Stimulated activated CD8-positive, alpha-beta memory T cell treated with anti-CD3 and anti-CD28 coated beads, Interleukin-4, amount 100 ng/mL, for 4 hours (primary cell): ENCODE results near the gene ASIC3.

Experiments
- DNase-seq, 2 donors: peaks; one replicate each; pipeline ENCODE4 v3.0.0-alpha.2; 2020; ENCODE audit warnings: low read depth in 2 of 2, low spot score in 1 of 2

ASIC3 gene

GRCh38 chr7:151085329-151085690 lies 37.0 kb downstream of the ASIC3 start:
- DNase-seq, result no peak

- peak in 1 of 2 donors; percentile 47 for DNase-seq
Measured at GRCh38 chr7:151085691-151086620, 37.6 kb downstream of the ASIC3 start, which contains the start of gene AGAP3. AGAP3 (plus strand) TSS chr7:151086475; CDS start chr7:151086742, 267 bp downstream.

- DNase-seq, result no peak
Measured at GRCh38 chr7:151086802-151087244, 38.5 kb downstream of the ASIC3 start.

- no peak for DNase-seq
Measured at GRCh38 chr7:151087245-151088018, 39.1 kb downstream of the ASIC3 start.

GRCh38 chr7:151088019-151088855 lies 39.9 kb downstream of the ASIC3 start:
- DNase-seq, result no peak

GRCh38 chr7:151088856-151089699 lies 40.7 kb downstream of the ASIC3 start:
- no peak for DNase-seq

- DNase-seq, result no peak
Measured at GRCh38 chr7:151089893-151090730, 41.8 kb downstream of the ASIC3 start.

- DNase-seq, result no peak
Measured at GRCh38 chr7:151091003-151091402, 42.7 kb downstream of the ASIC3 start.

- no peak for DNase-seq
Measured at GRCh38 chr7:151091431-151091830, 43.1 kb downstream of the ASIC3 start.

GRCh38 chr7:151091988-151092387 lies 43.7 kb downstream of the ASIC3 start:
- DNase-seq, result no peak

- DNase-seq, result no peak
Measured at GRCh38 chr7:151093748-151094147, 45.4 kb downstream of the ASIC3 start.

GRCh38 chr7:151094675-151095074 lies 46.3 kb downstream of the ASIC3 start:
- DNase-seq, result no peak

GRCh38 chr7:151095123-151095797 lies 46.9 kb downstream of the ASIC3 start:
- DNase-seq, result no peak

- no peak for DNase-seq
Measured at GRCh38 chr7:151095828-151096475, 47.6 kb downstream of the ASIC3 start.

- DNase-seq, result no peak
Measured at GRCh38 chr7:151099486-151100211, 51.3 kb downstream of the ASIC3 start.

GRCh38 chr7:151100921-151101320 lies 52.6 kb downstream of the ASIC3 start:
- DNase-seq, result no peak

- no peak for DNase-seq
Measured at GRCh38 chr7:151101621-151102396, 53.5 kb downstream of the ASIC3 start.
